HG03378 (cell line): ENCODE data around the gene GPR63.

Source experiments
- ATAC-seq: cut with Tn5 transposase; IDR thresholded peaks from one replicate; pipeline ENCODE4 v1.9.1; 2021; ENCODE audit warnings: mild to moderate bottlenecking, moderate library complexity; ENCODE audit not compliant: unreplicated experiment

Gene GPR63

GRCh38 chr6:96823743-96824142 lies 13.5 kb downstream of the GPR63 start:
- no peak for ATAC-seq

GRCh38 chr6:96821034-96821433 lies 16.2 kb downstream of the GPR63 start:
- ATAC-seq, result no peak

- ATAC-seq, result no peak
These were observed 20.9 kb downstream of the GPR63 start for GRCh38 chr6:96816301-96816817.

GRCh38 chr6:96814625-96815024 lies 22.7 kb downstream of the GPR63 start:
- no peak for ATAC-seq

- peak; percentile 52 for ATAC-seq
These were observed 25.1 kb downstream of the GPR63 start for GRCh38 chr6:96812077-96812703.

GRCh38 chr6:96811670-96812069 lies 25.6 kb downstream of the GPR63 start:
- ATAC-seq, result no peak

GRCh38 chr6:96811136-96811535 lies 26.1 kb downstream of the GPR63 start:
- no peak for ATAC-seq

GRCh38 chr6:96809119-96809518 lies 28.2 kb downstream of the GPR63 start:
- ATAC-seq, result no peak

- ATAC-seq, result no peak
These were observed 34.2 kb downstream of the GPR63 start for GRCh38 chr6:96803106-96803481.

- peak; percentile 99 for ATAC-seq
These were observed 41.8 kb downstream of the GPR63 start for GRCh38 chr6:96795481-96795880.

- peak; percentile 26 for ATAC-seq
These were observed 42.3 kb downstream of the GPR63 start for GRCh38 chr6:96794980-96795379.

GRCh38 chr6:96792561-96793190 lies 44.6 kb downstream of the GPR63 start:
- ATAC-seq, result no peak

- ATAC-seq, result no peak
These were observed 47.4 kb downstream of the GPR63 start for GRCh38 chr6:96789871-96790270.

- no peak for ATAC-seq
These were observed 49.3 kb downstream of the GPR63 start for GRCh38 chr6:96787846-96788580.

GRCh38 chr6:96786336-96786735 lies 50.9 kb downstream of the GPR63 start:
- no peak for ATAC-seq

GRCh38 chr6:96784650-96785049 lies 52.6 kb downstream of the GPR63 start:
- ATAC-seq, result no peak

- ATAC-seq, result no peak
These were observed 54.0 kb downstream of the GPR63 start for GRCh38 chr6:96783307-96783706.

GRCh38 chr6:96781557-96781956 lies 55.7 kb downstream of the GPR63 start:
- ATAC-seq, result no peak

- no peak for ATAC-seq
These were observed 60.2 kb downstream of the GPR63 start for GRCh38 chr6:96777113-96777512.

GRCh38 chr6:96775727-96776400 lies 61.4 kb downstream of the GPR63 start:
- ATAC-seq, result no peak

GRCh38 chr6:96766769-96767168 lies 70.5 kb downstream of the GPR63 start:
- ATAC-seq, result no peak
